Esophagus squamous epithelium (tissue), 4 donors: ENCODE data around the gene SEMA4D.

Experiments used
- POLR2A ChIP-seq, 4 donors: fragments of 450-650 bp; IDR thresholded peaks; one replicate each; pipeline ENCODE4 v1.6.1; 2017; ENCODE audit warnings: antibody characterized with exemption in 4 of 4, mild to moderate bottlenecking in 4 of 4, moderate library complexity in 3 of 4
- TF ChIP-seq, protein P1 (sequence below), 6 experiments: fragments of 450-650 bp in 4 of 6; fragments of 200-600 bp in 2 of 6; sonication (generic) in 2 of 6; IDR thresholded peaks; one replicate each; pipeline ENCODE4 v1.5.1; 2016 to 2019; ENCODE audit warnings: antibody characterized with exemption in 6 of 6, mild to moderate bottlenecking in 4 of 6, moderate library complexity in 4 of 6

DNA sequence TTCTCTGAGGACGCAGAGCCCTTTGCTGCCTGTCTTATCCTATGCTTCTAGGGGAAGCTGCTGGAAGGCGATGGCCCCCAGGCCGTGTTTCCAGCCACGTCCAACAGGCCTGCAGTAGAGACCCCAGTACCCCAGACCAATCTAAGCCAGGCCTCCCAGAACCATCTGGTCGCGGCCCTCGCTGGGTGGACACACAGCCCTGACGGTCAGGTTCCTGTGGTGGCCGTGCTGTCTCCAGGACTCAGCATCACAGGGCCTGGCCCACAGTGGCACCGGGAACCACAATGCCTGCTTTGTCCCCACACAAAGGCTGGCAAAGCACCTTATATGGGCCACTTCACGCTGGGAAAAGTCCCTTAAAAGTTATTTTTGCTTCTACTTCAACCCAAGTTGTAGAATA lies 44.5 kb downstream of the SEMA4D start:
- TF ChIP-seq, protein P1, sequence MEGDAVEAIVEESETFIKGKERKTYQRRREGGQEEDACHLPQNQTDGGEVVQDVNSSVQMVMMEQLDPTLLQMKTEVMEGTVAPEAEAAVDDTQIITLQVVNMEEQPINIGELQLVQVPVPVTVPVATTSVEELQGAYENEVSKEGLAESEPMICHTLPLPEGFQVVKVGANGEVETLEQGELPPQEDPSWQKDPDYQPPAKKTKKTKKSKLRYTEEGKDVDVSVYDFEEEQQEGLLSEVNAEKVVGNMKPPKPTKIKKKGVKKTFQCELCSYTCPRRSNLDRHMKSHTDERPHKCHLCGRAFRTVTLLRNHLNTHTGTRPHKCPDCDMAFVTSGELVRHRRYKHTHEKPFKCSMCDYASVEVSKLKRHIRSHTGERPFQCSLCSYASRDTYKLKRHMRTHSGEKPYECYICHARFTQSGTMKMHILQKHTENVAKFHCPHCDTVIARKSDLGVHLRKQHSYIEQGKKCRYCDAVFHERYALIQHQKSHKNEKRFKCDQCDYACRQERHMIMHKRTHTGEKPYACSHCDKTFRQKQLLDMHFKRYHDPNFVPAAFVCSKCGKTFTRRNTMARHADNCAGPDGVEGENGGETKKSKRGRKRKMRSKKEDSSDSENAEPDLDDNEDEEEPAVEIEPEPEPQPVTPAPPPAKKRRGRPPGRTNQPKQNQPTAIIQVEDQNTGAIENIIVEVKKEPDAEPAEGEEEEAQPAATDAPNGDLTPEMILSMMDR (IDR thresholded peaks at IDR 0.05): no peak
- TF ChIP-seq POLR2A (IDR thresholded peaks at IDR 0.05): no peak
